A673 (cell line): ENCODE data around the gene ZNF516. TPM values are rescaled to one million over a fixed set of nuclear protein-coding genes. Genes with fewer than 3 reads are reported as not detected.
A peak's percentile ranks its signal among the peaks of the same experiment; 100 is the strongest.

Experiments used
- BruUV-seq: library from RNA; stranded (reverse); fragments of 400-500 nt; replicated peaks from 2 replicates; lab custom pipeline; 2021; lab: Mats Ljungman, UMichigan
- CTCF ChIA-PET: fragments of 300-600 bp; sonication (Branson Sonifier 250); formaldehyde crosslinking; loops from one replicate; lab custom pipeline; 2022; ENCODE audit warnings: antibody characterized with exemption; lab: Charles Lee
- POLR2A ChIA-PET: fragments of 300-600 bp; sonication (Branson Sonifier 250); formaldehyde crosslinking; loops from one replicate; lab custom pipeline; 2022; ENCODE audit warnings: antibody characterized with exemption; ENCODE audit not compliant: low non-redundant PET; lab: Charles Lee
- DNase-seq: peaks from one replicate; pipeline ENCODE4 v3.0.0-alpha.2; 2015; ENCODE audit warnings: low spot score
- H3K27ac ChIP-seq: fragments of 200-600 bp; sonication (generic); 2 replicates; pipeline ENCODE4 v1.5.1; 2016; ENCODE audit warnings: mixed run types, low read depth, mild to moderate bottlenecking, mixed read lengths, antibody characterized with exemption, low read length; ENCODE audit not compliant: poor library complexity, severe bottlenecking
- H3K27me3 ChIP-seq: fragments of 200-600 bp; sonication (generic); replicated peaks from 2 replicates; pipeline ENCODE4 v1.6.1; 2017; ENCODE audit warnings: mixed run types, low read depth, mild to moderate bottlenecking, mixed read lengths, antibody characterized with exemption, low read length; ENCODE audit not compliant: insufficient read depth, poor library complexity
- H3K36me3 ChIP-seq: fragments of 200-600 bp; sonication (generic); 2 replicates; pipeline ENCODE4 v1.6.1; 2016; ENCODE audit warnings: mixed run types, mild to moderate bottlenecking, mixed read lengths, antibody characterized with exemption, low read length; ENCODE audit not compliant: insufficient read depth, poor library complexity, severe bottlenecking
- H3K4me1 ChIP-seq: fragments of 200-600 bp; sonication (generic); 2 replicates; pipeline ENCODE4 v1.6.1; 2017; ENCODE audit warnings: mixed run types, mild to moderate bottlenecking, mixed read lengths, antibody characterized with exemption, low read length; ENCODE audit not compliant: insufficient read depth, poor library complexity, severe bottlenecking
- H3K4me3 ChIP-seq: fragments of 200-600 bp; sonication (generic); 2 replicates; pipeline ENCODE4 v1.5.1; 2016; ENCODE audit warnings: low read depth, mixed run types, mild to moderate bottlenecking, mixed read lengths, low read length; ENCODE audit not compliant: poor library complexity, severe bottlenecking
- H3K9me3 ChIP-seq: fragments of 200-600 bp; sonication (generic); 2 replicates; pipeline ENCODE4 v1.6.1; 2016; ENCODE audit warnings: mixed run types, low read depth, mild to moderate bottlenecking, mixed read lengths, antibody characterized with exemption, low read length; ENCODE audit not compliant: poor library complexity, severe bottlenecking
- EZH2 ChIP-seq: fragments of 200-600 bp; sonication (generic); IDR thresholded peaks from 2 replicates; pipeline ENCODE4 v1.6.1; 2017; ENCODE audit warnings: borderline replicate concordance, low read depth, mild to moderate bottlenecking, mixed read lengths, antibody characterized with exemption, low read length; ENCODE audit not compliant: poor library complexity, severe bottlenecking
- intact Hi-C: fragments of 100-400 bp; cut with micrococcal nuclease; formaldehyde crosslinking; loops from one replicate; pipeline ENCODE4 v1.10.0; 2022; ENCODE audit not compliant: unreplicated experiment
- total RNA-seq: library from RNA; stranded (reverse); gene quantifications from 2 replicates; pipeline ENCODE4 v1.2.3, GENCODE V29; 2021
- TF ChIP-seq, protein P1 (sequence below): fragments of 300-800, 200-600 bp; sonication (generic); conservative IDR thresholded peaks from 2 replicates; pipeline ENCODE4 v1.5.1; 2017; ENCODE audit warnings: low read depth, mild to moderate bottlenecking, antibody characterized with exemption, low read length, moderate library complexity, mixed read lengths

ZNF516 gene
- total RNA-seq, 1 experiment from 2014 or later = 32.3 TPM

- H3K4me1 ChIP-seq = peaks cover 4% of the 10 kb centered on the region
- no peak overlapping the region for H3K27ac ChIP-seq
- peak; percentile 42 for DNase-seq
- H3K4me3 ChIP-seq = no peak overlapping the region
- BruUV-seq = no TSS peak
- ChIA-PET POLR2A (no interaction called here), CTCF (no interaction called here)
- H3K27me3 ChIP-seq = no peaks in the 10 kb centered on the region
- H3K36me3 ChIP-seq = no peaks in the 10 kb centered on the region
- TF ChIP-seq, protein P1, sequence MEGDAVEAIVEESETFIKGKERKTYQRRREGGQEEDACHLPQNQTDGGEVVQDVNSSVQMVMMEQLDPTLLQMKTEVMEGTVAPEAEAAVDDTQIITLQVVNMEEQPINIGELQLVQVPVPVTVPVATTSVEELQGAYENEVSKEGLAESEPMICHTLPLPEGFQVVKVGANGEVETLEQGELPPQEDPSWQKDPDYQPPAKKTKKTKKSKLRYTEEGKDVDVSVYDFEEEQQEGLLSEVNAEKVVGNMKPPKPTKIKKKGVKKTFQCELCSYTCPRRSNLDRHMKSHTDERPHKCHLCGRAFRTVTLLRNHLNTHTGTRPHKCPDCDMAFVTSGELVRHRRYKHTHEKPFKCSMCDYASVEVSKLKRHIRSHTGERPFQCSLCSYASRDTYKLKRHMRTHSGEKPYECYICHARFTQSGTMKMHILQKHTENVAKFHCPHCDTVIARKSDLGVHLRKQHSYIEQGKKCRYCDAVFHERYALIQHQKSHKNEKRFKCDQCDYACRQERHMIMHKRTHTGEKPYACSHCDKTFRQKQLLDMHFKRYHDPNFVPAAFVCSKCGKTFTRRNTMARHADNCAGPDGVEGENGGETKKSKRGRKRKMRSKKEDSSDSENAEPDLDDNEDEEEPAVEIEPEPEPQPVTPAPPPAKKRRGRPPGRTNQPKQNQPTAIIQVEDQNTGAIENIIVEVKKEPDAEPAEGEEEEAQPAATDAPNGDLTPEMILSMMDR = no peak
- no peak for TF ChIP-seq EZH2
- no peaks in the 10 kb centered on the region for H3K9me3 ChIP-seq
- intact Hi-C loops = no loop called here
Observed at GRCh38 chr18:76368271-76368670, 126.8 kb downstream of the ZNF516 start.

DNA sequence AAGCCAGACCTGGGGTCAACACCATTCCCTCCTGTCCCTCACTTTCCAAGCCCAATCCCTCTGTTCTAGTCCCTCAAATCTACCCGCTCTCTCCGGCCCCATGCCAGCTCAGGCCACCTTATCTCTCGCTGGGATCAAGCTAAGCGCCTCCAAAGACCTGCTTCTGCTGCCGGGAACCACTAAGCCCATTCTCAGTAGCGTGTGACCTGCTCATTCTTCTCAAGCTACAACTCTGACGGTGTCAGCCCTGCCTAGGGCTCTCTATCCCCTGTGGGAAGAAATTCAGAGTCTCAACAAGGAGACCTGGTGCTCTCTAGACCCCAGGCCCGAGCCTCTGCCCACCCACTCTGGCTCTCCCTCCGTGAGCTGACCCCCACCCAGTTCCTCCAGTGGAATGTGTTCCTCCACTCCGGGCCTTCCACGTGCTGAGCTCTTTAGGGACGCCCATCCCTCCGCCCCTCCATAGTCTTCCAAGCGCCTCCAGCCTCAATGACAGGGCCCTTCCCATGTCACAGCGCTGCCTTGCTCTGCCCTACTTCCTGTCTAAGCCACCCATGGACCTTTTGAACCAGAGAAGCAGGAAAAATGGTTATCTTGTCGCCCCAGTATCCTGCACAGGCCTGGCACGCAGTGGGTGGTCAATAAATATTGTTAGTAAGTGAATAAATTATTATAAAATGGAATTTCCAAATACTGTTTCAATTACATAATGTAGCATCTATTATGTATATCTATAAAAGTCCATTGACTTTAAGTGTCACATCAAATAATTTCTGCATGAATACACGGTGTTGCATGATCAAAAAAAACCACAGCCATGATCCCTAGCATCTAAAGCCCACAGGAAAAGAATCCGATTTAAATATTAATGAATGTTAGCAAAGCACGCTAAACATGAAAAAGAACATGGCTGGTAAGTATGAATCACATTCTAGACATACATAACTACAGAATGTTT lies 127.6 kb downstream of the ZNF516 start:
- POLR2A ChIA-PET = interaction anchor here (0.6 kb wide), 1 partner anchor 1737 kb away, joined by 12 read pairs; no protein-coding TSS in a partner anchor
- BruUV-seq = no TSS peak
- Histone ChIP-seq H3K27me3 (no peaks in the 10 kb centered on the region), H3K4me1 (peaks cover 4% of the 10 kb centered on the region), H3K4me3 (no peak overlapping the region), H3K9me3 (no peaks in the 10 kb centered on the region), H3K27ac (peak overlapping the region; percentile 33), H3K36me3 (no peaks in the 10 kb centered on the region)
- TF ChIP-seq EZH2 = no peak
- TF ChIP-seq, protein P1 = no peak
- intact Hi-C loops = no loop called here
- no peak for DNase-seq
- CTCF ChIA-PET = interaction anchor here (0.6 kb wide), 1 partner anchor 17 kb away, joined by 3 read pairs; no protein-coding TSS in a partner anchor

GRCh38 chr18:76365561-76365960 lies 129.5 kb downstream of the ZNF516 start:
- no peaks in the 10 kb centered on the region for H3K27me3 ChIP-seq
- H3K27ac ChIP-seq = no peak overlapping the region
- BruUV-seq = no TSS peak
- no peak for DNase-seq
- H3K36me3 ChIP-seq = no peaks in the 10 kb centered on the region
- ChIA-PET POLR2A (no interaction called here), CTCF (no interaction called here)
- intact Hi-C loops = no loop called here
- H3K9me3 ChIP-seq = no peaks in the 10 kb centered on the region
- no peak for TF ChIP-seq EZH2
- TF ChIP-seq, protein P1 = no peak
- H3K4me3 ChIP-seq = no peak overlapping the region
- peaks cover 4% of the 10 kb centered on the region for H3K4me1 ChIP-seq
